Fibroblast of lung (primary cell): ENCODE results near the gene HOXA13. TPM values are rescaled to one million over a fixed set of nuclear protein-coding genes. Genes with fewer than 3 reads are reported as not detected.

Source experiments
- DNase-seq, 2 donors: peaks; one replicate each; pipeline versions ENCODE4 v3.0.0 to v3.0.0-alpha.2; 2010; ENCODE audit warnings: low read depth in 2 of 2
- H2AFZ ChIP-seq: 2 replicates; pipeline ENCODE4 v1.5.1; 2012; ENCODE audit warnings: low read length, control low read depth, inconsistent platforms
- H3K27ac ChIP-seq: 2 replicates; pipeline ENCODE4 v1.5.1; 2011; ENCODE audit warnings: low read length, control low read depth; ENCODE audit not compliant: insufficient read depth
- H3K27me3 ChIP-seq: 2 replicates; pipeline ENCODE4 v1.5.1; 2011; ENCODE audit warnings: mild to moderate bottlenecking, low read length; ENCODE audit not compliant: control insufficient read depth, insufficient read depth
- H3K36me3 ChIP-seq: 2 replicates; pipeline ENCODE4 v1.5.1; 2011; ENCODE audit warnings: low read length; ENCODE audit not compliant: control insufficient read depth, insufficient read depth
- H3K4me1 ChIP-seq: 2 replicates; pipeline ENCODE4 v1.5.1; 2011; ENCODE audit warnings: low read length; ENCODE audit not compliant: control insufficient read depth, insufficient read depth; ENCODE audit errors: extremely low read depth
- H3K4me2 ChIP-seq: 2 replicates; pipeline ENCODE4 v1.5.1; 2011; ENCODE audit warnings: low read length, control low read depth; ENCODE audit not compliant: insufficient read depth; ENCODE audit errors: extremely low read depth
- H3K4me3 ChIP-seq, 4 experiments: fragments of 200-600 bp in 1 of 4; sonication (generic) in 1 of 4; replicated peaks in 1 of 4; 2 replicates each; pipeline ENCODE4 v1.5.1; 2011 to 2016; ENCODE audit warnings: low read length in 4 of 4, low read depth in 3 of 4, mild to moderate bottlenecking in 3 of 4, control low read depth in 2 of 4, inconsistent platforms in 1 of 4, mixed read lengths in 1 of 4; ENCODE audit not compliant: insufficient read depth in 1 of 4; ENCODE audit errors: control extremely low read depth in 1 of 4
- H3K79me2 ChIP-seq: 2 replicates; pipeline ENCODE4 v1.5.1; 2012; ENCODE audit warnings: mild to moderate bottlenecking, low read length, inconsistent platforms; ENCODE audit not compliant: control insufficient read depth, insufficient read depth
- H3K9ac ChIP-seq: 2 replicates; pipeline ENCODE4 v1.5.1; 2011; ENCODE audit warnings: mild to moderate bottlenecking, low read length, control low read depth; ENCODE audit not compliant: insufficient read depth
- H3K9me3 ChIP-seq: 2 replicates; pipeline ENCODE4 v1.5.1; 2012; ENCODE audit warnings: low read depth, low read length; ENCODE audit not compliant: control insufficient read depth, insufficient read depth
- H4K20me1 ChIP-seq: 2 replicates; pipeline ENCODE4 v1.5.1; 2011; ENCODE audit warnings: low read length; ENCODE audit not compliant: control insufficient read depth, insufficient read depth; ENCODE audit errors: extremely low read depth
- EZH2 ChIP-seq: IDR thresholded peaks from 2 replicates; pipeline ENCODE4 v1.5.1; 2012; ENCODE audit warnings: low read length, control low read depth, mild to moderate bottlenecking; ENCODE audit errors: missing control alignments
- polyA plus RNA-seq, 2 donors: library from polyadenylated mRNA; depleted of rRNA in 1 of 2; stranded (reverse) in 1 of 2; unstranded in 1 of 2; fragments of >200 nt; gene quantifications; 2 replicates each; pipeline ENCODE4 v1.2.1, GENCODE V29; 2011 to 2012; ENCODE audit warnings: missing spikeins in 1 of 2
- total RNA-seq: library from RNA; depleted of rRNA; stranded (reverse); fragments of >200 nt; gene quantifications from 2 replicates; pipeline ENCODE4 v1.2.1, GENCODE V29; 2014
- TF ChIP-seq, protein P1 (sequence below), 2 donors: IDR thresholded peaks in 1 of 2; conservative IDR thresholded peaks in 1 of 2; 1 replicate in 1 of 2; 2 replicates in 1 of 2; pipeline ENCODE4 v1.5.1; 2011 to 2012; ENCODE audit warnings: low read length in 2 of 2, control low read depth in 1 of 2, inconsistent platforms in 1 of 2, low read depth in 1 of 2, mild to moderate bottlenecking in 1 of 2

The HOXA13 gene
- total and polyA plus RNA-seq, 2 donors (not counting 1 experiment from before 2014, with no cell fraction given) = not detected

DNA sequence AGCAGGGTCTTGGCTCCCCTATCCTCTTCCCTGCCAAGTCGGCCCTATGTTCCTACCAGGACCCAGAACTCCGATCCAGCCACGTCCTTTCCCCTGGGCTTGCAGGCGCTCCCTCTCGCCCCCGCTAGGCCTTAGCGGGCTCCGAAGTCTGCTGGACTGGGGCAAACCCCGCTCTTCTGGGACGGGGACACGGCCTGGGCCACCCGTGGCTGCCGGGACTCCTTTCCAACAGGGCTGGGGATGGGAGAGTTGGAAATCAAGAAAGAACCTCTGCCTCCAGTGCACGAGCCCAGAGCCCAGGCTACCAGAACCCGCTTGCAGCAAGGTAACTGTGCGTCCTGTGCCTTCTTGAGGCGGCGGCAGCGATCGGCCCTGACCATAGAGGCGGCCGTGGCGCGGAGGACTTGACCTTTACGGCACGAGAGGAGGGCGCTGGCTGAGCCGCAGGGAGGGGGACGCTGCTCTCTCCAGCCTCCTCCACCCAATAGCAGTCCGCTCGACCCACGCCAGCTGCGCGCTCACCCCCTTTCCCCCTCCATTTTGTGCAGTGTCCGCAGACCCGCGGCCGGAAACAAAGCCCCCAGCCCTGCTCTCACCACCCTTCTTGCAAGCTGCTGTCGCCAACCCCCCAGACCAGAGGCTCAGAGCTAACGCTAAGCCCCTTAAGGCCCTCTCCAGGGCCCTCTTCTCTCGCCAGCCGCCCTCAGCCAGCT is 7.9 kb downstream of the HOXA13 start:
- peak; percentile 79 for TF ChIP-seq EZH2
- TF ChIP-seq, protein P1, sequence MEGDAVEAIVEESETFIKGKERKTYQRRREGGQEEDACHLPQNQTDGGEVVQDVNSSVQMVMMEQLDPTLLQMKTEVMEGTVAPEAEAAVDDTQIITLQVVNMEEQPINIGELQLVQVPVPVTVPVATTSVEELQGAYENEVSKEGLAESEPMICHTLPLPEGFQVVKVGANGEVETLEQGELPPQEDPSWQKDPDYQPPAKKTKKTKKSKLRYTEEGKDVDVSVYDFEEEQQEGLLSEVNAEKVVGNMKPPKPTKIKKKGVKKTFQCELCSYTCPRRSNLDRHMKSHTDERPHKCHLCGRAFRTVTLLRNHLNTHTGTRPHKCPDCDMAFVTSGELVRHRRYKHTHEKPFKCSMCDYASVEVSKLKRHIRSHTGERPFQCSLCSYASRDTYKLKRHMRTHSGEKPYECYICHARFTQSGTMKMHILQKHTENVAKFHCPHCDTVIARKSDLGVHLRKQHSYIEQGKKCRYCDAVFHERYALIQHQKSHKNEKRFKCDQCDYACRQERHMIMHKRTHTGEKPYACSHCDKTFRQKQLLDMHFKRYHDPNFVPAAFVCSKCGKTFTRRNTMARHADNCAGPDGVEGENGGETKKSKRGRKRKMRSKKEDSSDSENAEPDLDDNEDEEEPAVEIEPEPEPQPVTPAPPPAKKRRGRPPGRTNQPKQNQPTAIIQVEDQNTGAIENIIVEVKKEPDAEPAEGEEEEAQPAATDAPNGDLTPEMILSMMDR (conservative IDR thresholded peaks at IDR 0.05 in 1 of 2, IDR thresholded peaks at IDR 0.05 in 1 of 2; ENCODE audit: low read depth in 1 of 2, low read length in 2 of 2) = no peak
- Histone ChIP-seq H3K4me3 (no peak overlapping the region), H3K79me2 (no peaks in the 10 kb centered on the region), H4K20me1 (no peaks in the 10 kb centered on the region), H3K9me3 (no peaks in the 10 kb centered on the region), H3K4me1 (no peaks in the 10 kb centered on the region), H3K36me3 (no peaks in the 10 kb centered on the region), H3K4me2 (no peak overlapping the region), H3K27ac (no peak overlapping the region), H3K9ac (no peak overlapping the region), H3K27me3 (peaks cover 77% of the 10 kb centered on the region), H2AFZ (no peak overlapping the region)
- no peak for DNase-seq

DNA sequence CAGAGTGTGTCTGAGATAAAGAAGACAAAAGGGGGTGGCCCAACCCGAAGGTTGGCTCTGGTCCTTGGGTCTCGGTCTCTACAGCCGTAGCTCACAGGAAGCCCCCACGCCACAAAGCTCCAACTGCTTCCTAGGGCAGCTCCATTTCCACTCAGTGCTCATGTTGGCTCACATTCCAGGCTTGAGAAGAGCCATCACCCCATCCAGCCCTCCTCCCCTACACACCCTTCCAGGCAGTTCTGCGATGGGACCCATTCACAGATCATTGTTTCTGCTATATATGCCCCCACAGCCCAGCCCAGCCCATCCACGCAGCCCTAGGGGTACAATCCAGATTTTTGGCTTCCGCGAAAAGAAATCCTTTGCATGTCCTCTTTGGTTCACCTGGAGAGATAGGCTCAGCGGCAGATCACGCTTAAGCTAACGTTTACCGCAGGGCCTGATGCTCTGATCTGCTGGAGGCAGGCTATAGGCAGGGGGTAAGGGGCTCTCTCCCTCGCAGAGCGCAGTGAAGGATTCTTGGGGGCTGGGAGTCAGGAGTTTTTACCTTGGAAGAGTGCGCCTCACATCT is 8.6 kb downstream of the HOXA13 start:
- no peak overlapping the region for H3K4me3 ChIP-seq
- TF ChIP-seq, protein P1 (conservative IDR thresholded peaks at IDR 0.05 in 1 of 2, IDR thresholded peaks at IDR 0.05 in 1 of 2; ENCODE audit: low read depth in 1 of 2, low read length in 2 of 2) = no peak
- TF ChIP-seq EZH2 = peak; percentile 1
- no peaks in the 10 kb centered on the region for H3K4me1 ChIP-seq
- H2AFZ ChIP-seq = no peak overlapping the region
- H3K4me2 ChIP-seq = no peak overlapping the region
- H3K9ac ChIP-seq = no peak overlapping the region
- no peaks in the 10 kb centered on the region for H3K36me3 ChIP-seq
- DNase-seq = no peak
- no peak overlapping the region for H3K27ac ChIP-seq
- H3K9me3 ChIP-seq = no peaks in the 10 kb centered on the region
- peaks cover 83% of the 10 kb centered on the region for H3K27me3 ChIP-seq
- no peaks in the 10 kb centered on the region for H3K79me2 ChIP-seq
- no peaks in the 10 kb centered on the region for H4K20me1 ChIP-seq

DNA sequence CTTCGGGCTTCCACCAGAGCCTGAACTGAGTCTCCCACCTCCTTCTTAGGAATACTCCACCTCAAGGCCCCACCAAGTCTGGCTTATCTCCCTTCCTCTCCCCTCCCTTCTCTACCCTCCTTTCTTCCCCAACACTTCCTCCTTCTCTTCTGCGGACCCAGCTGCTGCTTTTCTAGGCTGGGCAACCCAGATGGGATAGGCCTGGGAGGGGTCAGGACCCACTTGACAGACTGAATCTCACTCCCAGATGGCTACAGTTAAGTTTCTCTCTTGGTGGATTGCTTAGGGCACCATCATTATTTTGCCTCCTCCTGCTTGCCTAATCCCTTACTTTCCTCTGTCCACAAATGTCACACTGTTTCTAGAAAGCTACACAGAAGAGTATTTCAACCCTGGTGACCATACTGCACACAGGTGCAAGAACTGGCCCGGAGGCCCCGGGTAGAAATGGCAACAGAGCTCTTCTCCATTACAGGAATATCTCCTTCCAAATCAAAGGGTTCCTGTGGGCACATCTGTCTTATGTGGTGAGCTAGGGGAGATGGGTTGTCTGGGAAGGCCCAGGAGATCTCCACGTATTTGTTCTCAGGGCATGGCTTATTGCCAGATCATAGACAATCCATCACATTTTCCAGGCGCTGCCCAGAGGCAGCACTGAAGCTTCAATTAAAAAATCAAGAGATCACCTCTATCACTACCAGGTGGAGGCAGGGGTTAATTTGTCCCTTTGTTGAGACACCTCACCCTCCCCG is 9.7 kb downstream of the HOXA13 start:
- H3K4me2 ChIP-seq = no peak overlapping the region
- DNase-seq = no peak
- no peak overlapping the region for H2AFZ ChIP-seq

More for the DNA sequence above, 9.7 kb downstream of the HOXA13 start:
- Histone ChIP-seq H3K9ac (no peak overlapping the region), H4K20me1 (no peaks in the 10 kb centered on the region), H3K4me1 (no peaks in the 10 kb centered on the region), H3K4me3 (no peak overlapping the region), H3K79me2 (no peaks in the 10 kb centered on the region), H3K9me3 (no peaks in the 10 kb centered on the region), H3K36me3 (no peaks in the 10 kb centered on the region), H3K27ac (no peak overlapping the region), H3K27me3 (peaks cover 87% of the 10 kb centered on the region)
- no peak for TF ChIP-seq EZH2
- TF ChIP-seq, protein P1 (conservative IDR thresholded peaks at IDR 0.05 in 1 of 2, IDR thresholded peaks at IDR 0.05 in 1 of 2; ENCODE audit: low read depth in 1 of 2, low read length in 2 of 2) = no peak
